ENCODE results near the gene MRPL34. TPM values are rescaled to one million over a fixed set of nuclear protein-coding genes. Genes with fewer than 3 reads are reported as not detected.

The MRPL34 gene
- total and polyA plus RNA-seq, 9 of the 15 experiments (the other 6 are each of a cell fraction or from before 2014, with no cell fraction given): 11.5 to 256 (median 72.5) TPM

- TF ChIP-seq FOXP4 (CRISPR knock-in tag; IDR thresholded peaks at IDR 0.05; ENCODE audit: borderline replicate concordance) (0 out of 2 replicates have a peak, but pooled peaks have one; percentile 18), ILF3 (IDR thresholded peaks at IDR 0.05; ENCODE audit: borderline replicate concordance) (no peak), ETS1 (conservative IDR thresholded peaks at IDR 0.05; ENCODE audit: control insufficient read depth, low read depth, low read length) (peak; percentile 84), SUPT5H (IDR thresholded peaks at IDR 0.05) (peak; percentile 84), ZBTB43 (CRISPR knock-in tag; IDR thresholded peaks at IDR 0.05) (0 out of 2 replicates have a peak, but pooled peaks have one; percentile 61), MTA2 (IDR thresholded peaks at IDR 0.05; ENCODE audit: low read depth) (peak; percentile 74), ZNF197 (CRISPR knock-in tag; IDR thresholded peaks at IDR 0.05; ENCODE audit: low read depth) (peak; percentile 45; the same call in 1 of the 2 replicates), ELF1 (tag; IDR thresholded peaks at IDR 0.05) (peak; percentile 93), ZBTB2 (IDR thresholded peaks at IDR 0.05) (0 out of 2 replicates have a peak, but pooled peaks have one; percentile 56), EGR1 (conservative IDR thresholded peaks at IDR 0.05) (peak; percentile 87), SRSF9 (IDR thresholded peaks at IDR 0.05; ENCODE audit: borderline replicate concordance, low read depth, low read length) (no peak), ZNF785 (CRISPR knock-in tag; IDR thresholded peaks at IDR 0.05) (no peak), CREM (IDR thresholded peaks at IDR 0.05; ENCODE audit: low read depth) (peak; percentile 85), SIN3A (IDR thresholded peaks at IDR 0.05; ENCODE audit: borderline replicate concordance in 2 of 2, control insufficient read depth in 1 of 2, low read depth in 2 of 2, low read length in 2 of 2) (peak in 1 of 2 experiments; percentile 40; a peak in 3 of 4 replicates), KAT7 (CRISPR knock-in tag; IDR thresholded peaks at IDR 0.05; ENCODE audit: borderline replicate concordance) (peak; percentile 85), NFIC (IDR thresholded peaks at IDR 0.05) (peak; percentile 52; the same call in 1 of the 2 replicates), ZBTB5 (IDR thresholded peaks at IDR 0.05) (peak; percentile 99)
Measured at GRCh38 chr19:17309198-17309964, 3.7 kb downstream of the MRPL34 start, which contains the start of gene DDA1 (continued).

Data from K562 (cell line).